SK-N-SH treated with all-trans-retinoic acid at 6 μM for 48 hours (cell line): Measurements from ENCODE around the gene GLIS2.

Source experiments
- ATAC-seq: fragments of 200-7000 bp; cut with Tn5 transposase; 3 replicates; pipeline ENCODE4 v1.9.1; 2020; ENCODE audit warnings: mild to moderate bottlenecking, moderate library complexity
- ARNTL ChIP-seq: fragments of 450-650 bp; formaldehyde crosslinking; IDR thresholded peaks from 2 replicates; pipeline ENCODE4 v1.5.0; 2020; ENCODE audit warnings: low read depth, mild to moderate bottlenecking, moderate library complexity, borderline replicate concordance
- BACH2 ChIP-seq: fragments of 250-450 bp; sonication (Bioruptor Pico); IDR thresholded peaks from 2 replicates; pipeline ENCODE4 v1.9.0; 2021; ENCODE audit warnings: mild to moderate bottlenecking, borderline replicate concordance
- CSDC2 ChIP-seq: fragments of 250-450 bp; sonication (Bioruptor Pico); IDR thresholded peaks from 2 replicates; pipeline ENCODE4 v1.5.0; 2020; ENCODE audit warnings: mild to moderate bottlenecking, moderate library complexity
- ESRRG ChIP-seq: fragments of 250-450 bp; sonication (Bioruptor Pico); IDR thresholded peaks from 2 replicates; pipeline ENCODE4 v1.6.1; 2021; ENCODE audit warnings: mild to moderate bottlenecking
- GLIS3 ChIP-seq: fragments of 250-450 bp; sonication (Bioruptor Pico); IDR thresholded peaks from 2 replicates; pipeline ENCODE4 v1.5.0; 2020; ENCODE audit warnings: mild to moderate bottlenecking, moderate library complexity
- ISL1 ChIP-seq: fragments of 250-450 bp; sonication (Bioruptor Pico); IDR thresholded peaks from 2 replicates; pipeline ENCODE4 v2.1.2; 2022; ENCODE audit warnings: mild to moderate bottlenecking, moderate library complexity
- PPARA ChIP-seq: fragments of 250-450 bp; sonication (Bioruptor Pico); IDR thresholded peaks from 2 replicates; pipeline ENCODE4 v1.5.0; 2020; ENCODE audit warnings: mild to moderate bottlenecking, borderline replicate concordance
- RARB ChIP-seq: fragments of 250-450 bp; sonication (Bioruptor Pico); IDR thresholded peaks from 2 replicates; pipeline ENCODE4 v1.8.0; 2021; ENCODE audit warnings: mild to moderate bottlenecking, moderate library complexity
- SNAI2 ChIP-seq: fragments of 250-450 bp; sonication (Bioruptor Pico); IDR thresholded peaks from 2 replicates; pipeline ENCODE4 v1.5.0; 2020; ENCODE audit warnings: mild to moderate bottlenecking, moderate library complexity
- TCF4 ChIP-seq: fragments of 250-450 bp; sonication (Bioruptor Pico); IDR thresholded peaks from 2 replicates; pipeline ENCODE4 v1.8.0; 2021; ENCODE audit warnings: mild to moderate bottlenecking, moderate library complexity, borderline replicate concordance
- TOX ChIP-seq: fragments of 250-450 bp; sonication (Bioruptor Pico); IDR thresholded peaks from 2 replicates; pipeline ENCODE4 v1.8.0; 2021; ENCODE audit warnings: mild to moderate bottlenecking, moderate library complexity, borderline replicate concordance
- ZC3H10 ChIP-seq: fragments of 250-450 bp; sonication (Bioruptor Pico); IDR thresholded peaks from 2 replicates; pipeline ENCODE4 v1.5.1; 2021; ENCODE audit warnings: mild to moderate bottlenecking, moderate library complexity
- ZFP3 ChIP-seq: fragments of 250-450 bp; sonication (Bioruptor Pico); IDR thresholded peaks from 2 replicates; pipeline ENCODE4 v1.5.0; 2020; ENCODE audit warnings: mild to moderate bottlenecking, moderate library complexity
- ZFP30 ChIP-seq: fragments of 450-650 bp; formaldehyde crosslinking; IDR thresholded peaks from 2 replicates; pipeline ENCODE4 v1.5.0; 2022; ENCODE audit warnings: mild to moderate bottlenecking, moderate library complexity
- ZNF565 ChIP-seq: fragments of 450-650 bp; formaldehyde crosslinking; conservative IDR thresholded peaks from 2 replicates; pipeline ENCODE4 v1.5.0; 2020; ENCODE audit warnings: low read depth, mild to moderate bottlenecking, moderate library complexity
- ZNF70 ChIP-seq: fragments of 450-650 bp; formaldehyde crosslinking; IDR thresholded peaks from 2 replicates; pipeline ENCODE4 v1.5.0; 2020; ENCODE audit warnings: mild to moderate bottlenecking, moderate library complexity
- ZNF8 ChIP-seq: fragments of 450-650 bp; formaldehyde crosslinking; IDR thresholded peaks from 2 replicates; pipeline ENCODE4 v1.5.0; 2020; ENCODE audit warnings: mild to moderate bottlenecking, moderate library complexity
- TF ChIP-seq, protein P1 (sequence below): fragments of 250-450 bp; sonication (Bioruptor Pico); IDR thresholded peaks from 2 replicates; pipeline ENCODE4 v1.8.0; 2020; ENCODE audit warnings: mild to moderate bottlenecking, moderate library complexity, borderline replicate concordance
- TF ChIP-seq, protein P2 (sequence below): fragments of 250-450 bp; sonication (Bioruptor Pico); IDR thresholded peaks from 2 replicates; pipeline ENCODE4 v1.5.1; 2020; ENCODE audit warnings: low read depth, mild to moderate bottlenecking, moderate library complexity
- TF ChIP-seq, protein P3 (sequence below): fragments of 250-450 bp; sonication (Bioruptor Pico); IDR thresholded peaks from 2 replicates; pipeline ENCODE4 v1.5.0; 2020; ENCODE audit warnings: mild to moderate bottlenecking, moderate library complexity
- TF ChIP-seq, protein P4 (sequence below): fragments of 250-450 bp; sonication (Bioruptor Pico); IDR thresholded peaks from 2 replicates; pipeline ENCODE4 v1.5.1; 2021; ENCODE audit warnings: mild to moderate bottlenecking, moderate library complexity
- TF ChIP-seq, protein P5 (sequence below): fragments of 250-450 bp; sonication (Bioruptor Pico); IDR thresholded peaks from 2 replicates; pipeline ENCODE4 v1.8.0; 2021; ENCODE audit warnings: low read depth, mild to moderate bottlenecking, moderate library complexity, borderline replicate concordance

GLIS2 gene

DNA sequence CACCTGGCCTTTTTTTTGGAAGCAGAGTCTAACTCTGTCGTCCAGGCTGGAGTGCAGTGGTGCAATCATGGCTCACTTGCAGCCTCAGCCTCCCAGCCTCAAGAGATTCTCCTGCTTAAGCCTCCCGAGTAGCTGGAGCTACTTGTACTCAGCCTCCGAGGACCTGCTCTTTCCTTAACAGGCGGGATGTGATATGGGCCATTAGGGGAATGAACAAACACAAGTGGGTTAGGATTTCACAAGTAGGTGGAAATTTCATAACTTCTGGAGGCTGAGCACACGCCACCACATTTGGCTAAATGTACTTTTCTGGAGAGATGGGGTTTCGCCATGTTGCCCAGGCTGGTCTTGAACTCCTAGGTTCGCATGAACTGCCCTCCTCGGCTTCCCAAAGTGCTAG lies 31.1 kb downstream of the GLIS2 start:
- no peak for ATAC-seq
- no peak for TF ChIP-seq GLIS3 (CRISPR knock-in tag)
- TF ChIP-seq, protein P1, sequence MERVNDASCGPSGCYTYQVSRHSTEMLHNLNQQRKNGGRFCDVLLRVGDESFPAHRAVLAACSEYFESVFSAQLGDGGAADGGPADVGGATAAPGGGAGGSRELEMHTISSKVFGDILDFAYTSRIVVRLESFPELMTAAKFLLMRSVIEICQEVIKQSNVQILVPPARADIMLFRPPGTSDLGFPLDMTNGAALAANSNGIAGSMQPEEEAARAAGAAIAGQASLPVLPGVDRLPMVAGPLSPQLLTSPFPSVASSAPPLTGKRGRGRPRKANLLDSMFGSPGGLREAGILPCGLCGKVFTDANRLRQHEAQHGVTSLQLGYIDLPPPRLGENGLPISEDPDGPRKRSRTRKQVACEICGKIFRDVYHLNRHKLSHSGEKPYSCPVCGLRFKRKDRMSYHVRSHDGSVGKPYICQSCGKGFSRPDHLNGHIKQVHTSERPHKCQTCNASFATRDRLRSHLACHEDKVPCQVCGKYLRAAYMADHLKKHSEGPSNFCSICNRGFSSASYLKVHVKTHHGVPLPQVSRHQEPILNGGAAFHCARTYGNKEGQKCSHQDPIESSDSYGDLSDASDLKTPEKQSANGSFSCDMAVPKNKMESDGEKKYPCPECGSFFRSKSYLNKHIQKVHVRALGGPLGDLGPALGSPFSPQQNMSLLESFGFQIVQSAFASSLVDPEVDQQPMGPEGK (CRISPR knock-in tag), result no peak
- TF ChIP-seq, protein P2, sequence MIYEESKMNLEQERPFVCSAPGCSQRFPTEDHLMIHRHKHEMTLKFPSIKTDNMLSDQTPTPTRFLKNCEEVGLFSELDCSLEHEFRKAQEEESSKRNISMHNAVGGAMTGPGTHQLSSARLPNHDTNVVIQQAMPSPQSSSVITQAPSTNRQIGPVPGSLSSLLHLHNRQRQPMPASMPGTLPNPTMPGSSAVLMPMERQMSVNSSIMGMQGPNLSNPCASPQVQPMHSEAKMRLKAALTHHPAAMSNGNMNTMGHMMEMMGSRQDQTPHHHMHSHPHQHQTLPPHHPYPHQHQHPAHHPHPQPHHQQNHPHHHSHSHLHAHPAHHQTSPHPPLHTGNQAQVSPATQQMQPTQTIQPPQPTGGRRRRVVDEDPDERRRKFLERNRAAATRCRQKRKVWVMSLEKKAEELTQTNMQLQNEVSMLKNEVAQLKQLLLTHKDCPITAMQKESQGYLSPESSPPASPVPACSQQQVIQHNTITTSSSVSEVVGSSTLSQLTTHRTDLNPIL (CRISPR knock-in tag), result no peak
- TF ChIP-seq, protein P3, sequence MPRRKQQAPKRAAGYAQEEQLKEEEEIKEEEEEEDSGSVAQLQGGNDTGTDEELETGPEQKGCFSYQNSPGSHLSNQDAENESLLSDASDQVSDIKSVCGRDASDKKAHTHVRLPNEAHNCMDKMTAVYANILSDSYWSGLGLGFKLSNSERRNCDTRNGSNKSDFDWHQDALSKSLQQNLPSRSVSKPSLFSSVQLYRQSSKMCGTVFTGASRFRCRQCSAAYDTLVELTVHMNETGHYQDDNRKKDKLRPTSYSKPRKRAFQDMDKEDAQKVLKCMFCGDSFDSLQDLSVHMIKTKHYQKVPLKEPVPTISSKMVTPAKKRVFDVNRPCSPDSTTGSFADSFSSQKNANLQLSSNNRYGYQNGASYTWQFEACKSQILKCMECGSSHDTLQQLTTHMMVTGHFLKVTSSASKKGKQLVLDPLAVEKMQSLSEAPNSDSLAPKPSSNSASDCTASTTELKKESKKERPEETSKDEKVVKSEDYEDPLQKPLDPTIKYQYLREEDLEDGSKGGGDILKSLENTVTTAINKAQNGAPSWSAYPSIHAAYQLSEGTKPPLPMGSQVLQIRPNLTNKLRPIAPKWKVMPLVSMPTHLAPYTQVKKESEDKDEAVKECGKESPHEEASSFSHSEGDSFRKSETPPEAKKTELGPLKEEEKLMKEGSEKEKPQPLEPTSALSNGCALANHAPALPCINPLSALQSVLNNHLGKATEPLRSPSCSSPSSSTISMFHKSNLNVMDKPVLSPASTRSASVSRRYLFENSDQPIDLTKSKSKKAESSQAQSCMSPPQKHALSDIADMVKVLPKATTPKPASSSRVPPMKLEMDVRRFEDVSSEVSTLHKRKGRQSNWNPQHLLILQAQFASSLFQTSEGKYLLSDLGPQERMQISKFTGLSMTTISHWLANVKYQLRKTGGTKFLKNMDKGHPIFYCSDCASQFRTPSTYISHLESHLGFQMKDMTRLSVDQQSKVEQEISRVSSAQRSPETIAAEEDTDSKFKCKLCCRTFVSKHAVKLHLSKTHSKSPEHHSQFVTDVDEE (CRISPR knock-in tag), result no peak
- no peak for TF ChIP-seq ZNF8 (CRISPR knock-in tag)
- no peak for TF ChIP-seq BACH2
- TF ChIP-seq, all 23 proteins: peak for 0

DNA sequence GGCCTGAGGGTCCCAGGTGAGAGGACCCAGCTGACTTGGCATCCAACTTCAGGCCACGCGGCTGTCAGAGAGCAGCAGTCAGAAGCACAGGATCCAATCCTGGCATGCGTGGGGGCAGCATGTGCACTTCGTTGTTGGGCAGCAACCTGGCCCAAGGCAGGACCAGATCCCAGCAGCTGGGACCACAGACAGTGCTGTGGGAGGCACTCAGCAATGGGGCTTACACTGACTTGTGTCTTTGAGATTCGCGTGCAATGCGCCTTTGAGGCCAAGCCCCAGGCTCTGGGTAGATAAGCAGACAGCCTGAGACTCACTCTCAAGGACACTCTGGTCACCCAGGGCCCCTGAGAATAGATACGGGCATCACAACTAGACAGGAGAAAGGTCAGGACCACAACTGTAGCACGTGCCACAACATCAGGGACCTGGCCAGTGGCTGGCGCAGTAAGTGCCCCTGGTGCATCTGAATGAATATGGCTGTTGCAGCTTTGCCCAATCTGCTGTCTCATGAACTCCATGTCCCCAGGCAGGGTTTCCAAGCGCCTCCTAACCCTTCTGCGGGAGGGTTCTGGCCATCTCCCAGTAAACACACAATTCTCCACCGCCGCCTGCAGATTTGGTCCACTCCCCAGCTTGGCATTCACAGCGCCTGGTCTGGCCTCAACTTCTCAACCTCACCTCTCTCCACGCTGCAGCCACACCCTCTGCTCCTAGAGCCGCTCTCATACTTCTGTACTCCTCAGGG lies 32.1 kb downstream of the GLIS2 start:
- no peak for TF ChIP-seq ESRRG (CRISPR knock-in tag)
- TF ChIP-seq ZFP3 (CRISPR knock-in tag), result no peak
- no peak for TF ChIP-seq ARNTL
- TF ChIP-seq, protein P3 (CRISPR knock-in tag), result no peak
- TF ChIP-seq, protein P4, sequence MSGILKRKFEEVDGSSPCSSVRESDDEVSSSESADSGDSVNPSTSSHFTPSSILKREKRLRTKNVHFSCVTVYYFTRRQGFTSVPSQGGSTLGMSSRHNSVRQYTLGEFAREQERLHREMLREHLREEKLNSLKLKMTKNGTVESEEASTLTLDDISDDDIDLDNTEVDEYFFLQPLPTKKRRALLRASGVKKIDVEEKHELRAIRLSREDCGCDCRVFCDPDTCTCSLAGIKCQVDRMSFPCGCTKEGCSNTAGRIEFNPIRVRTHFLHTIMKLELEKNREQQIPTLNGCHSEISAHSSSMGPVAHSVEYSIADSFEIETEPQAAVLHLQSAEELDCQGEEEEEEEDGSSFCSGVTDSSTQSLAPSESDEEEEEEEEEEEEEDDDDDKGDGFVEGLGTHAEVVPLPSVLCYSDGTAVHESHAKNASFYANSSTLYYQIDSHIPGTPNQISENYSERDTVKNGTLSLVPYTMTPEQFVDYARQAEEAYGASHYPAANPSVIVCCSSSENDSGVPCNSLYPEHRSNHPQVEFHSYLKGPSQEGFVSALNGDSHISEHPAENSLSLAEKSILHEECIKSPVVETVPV (CRISPR knock-in tag), result no peak
- TF ChIP-seq RARB (CRISPR knock-in tag), result no peak
- no peak for TF ChIP-seq ZFP30 (CRISPR knock-in tag)
- no peak for TF ChIP-seq ZNF70 (CRISPR knock-in tag)
- TF ChIP-seq BACH2, result no peak
- TF ChIP-seq PPARA (CRISPR knock-in tag), result no peak
- TF ChIP-seq CSDC2, result no peak
- TF ChIP-seq ZNF8 (CRISPR knock-in tag), result no peak
- TF ChIP-seq TCF4, result no peak
- TF ChIP-seq, protein P5, sequence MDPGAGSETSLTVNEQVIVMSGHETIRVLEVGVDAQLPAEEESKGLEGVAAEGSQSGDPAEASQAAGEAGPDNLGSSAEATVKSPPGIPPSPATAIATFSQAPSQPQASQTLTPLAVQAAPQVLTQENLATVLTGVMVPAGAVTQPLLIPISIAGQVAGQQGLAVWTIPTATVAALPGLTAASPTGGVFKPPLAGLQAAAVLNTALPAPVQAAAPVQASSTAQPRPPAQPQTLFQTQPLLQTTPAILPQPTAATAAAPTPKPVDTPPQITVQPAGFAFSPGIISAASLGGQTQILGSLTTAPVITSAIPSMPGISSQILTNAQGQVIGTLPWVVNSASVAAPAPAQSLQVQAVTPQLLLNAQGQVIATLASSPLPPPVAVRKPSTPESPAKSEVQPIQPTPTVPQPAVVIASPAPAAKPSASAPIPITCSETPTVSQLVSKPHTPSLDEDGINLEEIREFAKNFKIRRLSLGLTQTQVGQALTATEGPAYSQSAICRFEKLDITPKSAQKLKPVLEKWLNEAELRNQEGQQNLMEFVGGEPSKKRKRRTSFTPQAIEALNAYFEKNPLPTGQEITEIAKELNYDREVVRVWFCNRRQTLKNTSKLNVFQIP (CRISPR knock-in tag), result no peak
- no peak for TF ChIP-seq ZC3H10 (CRISPR knock-in tag)
- no peak for TF ChIP-seq ZNF565
- no peak for TF ChIP-seq TOX (CRISPR knock-in tag)
- no peak for TF ChIP-seq ISL1 (CRISPR knock-in tag)
- TF ChIP-seq, protein P2 (CRISPR knock-in tag), result no peak
- TF ChIP-seq SNAI2 (CRISPR knock-in tag), result no peak
- no peak for ATAC-seq
